ENCODE measurements around the gene ESPL1. TPM values are rescaled to one million over a fixed set of nuclear protein-coding genes. Genes with fewer than 3 reads are reported as not detected.

The ESPL1 gene
- total and polyA plus RNA-seq, 8 donors, result 0.09 to 0.81 (median 0.32) TPM

DNA sequence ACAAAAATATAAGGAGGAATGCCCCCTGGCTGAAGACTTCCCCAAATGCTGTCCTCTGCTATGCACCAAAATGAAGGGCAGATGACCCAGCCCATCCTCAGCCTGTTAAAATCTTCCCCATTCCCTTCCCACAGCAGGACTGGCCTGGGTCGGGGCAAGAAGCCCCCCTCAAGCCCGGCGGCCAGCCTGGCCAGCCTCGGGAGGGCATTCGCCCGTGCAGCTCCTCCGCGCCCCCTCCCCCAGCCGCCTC, 36.5 kb upstream of the ESPL1 start:
- Histone ChIP-seq H3K27ac (peak overlapping the region; percentile 62 to 78 (median 66)), H3K36me3 (no peaks in the 10 kb centered on the region), H3K4me3 (peak overlapping the region; percentile 29 to 62 (median 50)), H3K27me3 (no peaks in the 10 kb centered on the region), H3K4me1 (no peaks in the 10 kb centered on the region), H3K9me3 (no peaks in the 10 kb centered on the region)
- 0% methylated on average over 6 to 9 of the region's 9 CpGs for whole genome bisulfite sequencing, 2 donors
- TF ChIP-seq, protein P1, sequence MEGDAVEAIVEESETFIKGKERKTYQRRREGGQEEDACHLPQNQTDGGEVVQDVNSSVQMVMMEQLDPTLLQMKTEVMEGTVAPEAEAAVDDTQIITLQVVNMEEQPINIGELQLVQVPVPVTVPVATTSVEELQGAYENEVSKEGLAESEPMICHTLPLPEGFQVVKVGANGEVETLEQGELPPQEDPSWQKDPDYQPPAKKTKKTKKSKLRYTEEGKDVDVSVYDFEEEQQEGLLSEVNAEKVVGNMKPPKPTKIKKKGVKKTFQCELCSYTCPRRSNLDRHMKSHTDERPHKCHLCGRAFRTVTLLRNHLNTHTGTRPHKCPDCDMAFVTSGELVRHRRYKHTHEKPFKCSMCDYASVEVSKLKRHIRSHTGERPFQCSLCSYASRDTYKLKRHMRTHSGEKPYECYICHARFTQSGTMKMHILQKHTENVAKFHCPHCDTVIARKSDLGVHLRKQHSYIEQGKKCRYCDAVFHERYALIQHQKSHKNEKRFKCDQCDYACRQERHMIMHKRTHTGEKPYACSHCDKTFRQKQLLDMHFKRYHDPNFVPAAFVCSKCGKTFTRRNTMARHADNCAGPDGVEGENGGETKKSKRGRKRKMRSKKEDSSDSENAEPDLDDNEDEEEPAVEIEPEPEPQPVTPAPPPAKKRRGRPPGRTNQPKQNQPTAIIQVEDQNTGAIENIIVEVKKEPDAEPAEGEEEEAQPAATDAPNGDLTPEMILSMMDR (IDR thresholded peaks at IDR 0.05), result no peak
- DNase-seq, result no peak
- FAIRE-seq, result no peak
- intact Hi-C loops (cut with DNase I), result no loop called here
- ATAC-seq, result no peak

DNA sequence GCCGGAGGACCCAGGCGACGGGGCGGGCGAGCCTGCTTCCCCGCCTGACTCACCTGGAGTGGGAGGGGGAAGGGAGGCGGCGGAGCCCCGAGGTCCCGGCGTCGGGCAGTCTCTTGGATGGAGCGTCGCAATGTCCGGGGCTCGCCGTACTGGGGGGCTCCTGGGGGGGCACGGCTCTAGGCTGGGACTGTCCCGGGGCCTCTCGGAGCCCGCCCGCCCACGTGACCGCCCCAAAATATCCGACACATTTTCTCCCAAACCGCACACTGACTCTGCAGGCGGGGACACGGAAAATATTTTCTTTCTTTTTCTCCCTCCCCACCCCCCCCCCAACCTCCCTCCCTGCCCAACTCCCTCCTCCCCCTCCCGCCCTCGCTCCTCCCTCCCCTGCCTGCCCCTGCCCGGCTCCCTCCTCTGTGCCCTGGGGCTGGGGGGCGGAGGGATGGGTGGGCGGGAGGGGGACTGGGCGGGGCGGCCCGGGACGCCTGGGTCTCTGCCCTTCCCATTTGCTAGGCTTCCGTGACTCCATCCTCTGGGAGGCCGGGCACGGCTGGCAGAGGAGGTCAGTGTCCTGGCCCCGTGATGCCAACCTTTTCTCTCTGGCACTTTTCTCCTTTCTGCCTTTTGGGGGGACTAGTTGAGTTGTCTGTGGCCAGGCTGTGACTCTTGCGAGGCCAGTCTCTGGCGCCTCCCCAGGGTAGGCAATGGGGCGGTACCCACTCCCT, 36.0 kb upstream of the ESPL1 start, which contains the start of gene RARG:
TSS of gene RARG (minus strand) at position 289 of the 725 bp plus-strand sequence. CDS start 4,664 bp downstream, outside the sequence.
- peak within 1 kb of the TSS; percentile 62 to 78 (median 66) for H3K27ac ChIP-seq
- H3K36me3 ChIP-seq, result no peaks in the 10 kb centered on the region
- no peaks in the 10 kb centered on the region for H3K27me3 ChIP-seq
- 1% methylated on average over 32 to 42 of the region's 44 CpGs for WGBS, 2 donors
- peak within 1 kb of the TSS; percentile 29 to 62 (median 50) for H3K4me3 ChIP-seq
- intact Hi-C loops (cut with DNase I), result no loop called here
- DNase-seq, result peak in 5 of 6 donors; percentile 42 to 77 (median 69)
- TF ChIP-seq, protein P1 (IDR thresholded peaks at IDR 0.05), result no peak
- ATAC-seq, result peak; percentile 71 to 77 (median 75)
- FAIRE-seq, result no peak
- no peaks in the 10 kb centered on the region for H3K9me3 ChIP-seq
- no peaks in the 10 kb centered on the region for H3K4me1 ChIP-seq

DNA sequence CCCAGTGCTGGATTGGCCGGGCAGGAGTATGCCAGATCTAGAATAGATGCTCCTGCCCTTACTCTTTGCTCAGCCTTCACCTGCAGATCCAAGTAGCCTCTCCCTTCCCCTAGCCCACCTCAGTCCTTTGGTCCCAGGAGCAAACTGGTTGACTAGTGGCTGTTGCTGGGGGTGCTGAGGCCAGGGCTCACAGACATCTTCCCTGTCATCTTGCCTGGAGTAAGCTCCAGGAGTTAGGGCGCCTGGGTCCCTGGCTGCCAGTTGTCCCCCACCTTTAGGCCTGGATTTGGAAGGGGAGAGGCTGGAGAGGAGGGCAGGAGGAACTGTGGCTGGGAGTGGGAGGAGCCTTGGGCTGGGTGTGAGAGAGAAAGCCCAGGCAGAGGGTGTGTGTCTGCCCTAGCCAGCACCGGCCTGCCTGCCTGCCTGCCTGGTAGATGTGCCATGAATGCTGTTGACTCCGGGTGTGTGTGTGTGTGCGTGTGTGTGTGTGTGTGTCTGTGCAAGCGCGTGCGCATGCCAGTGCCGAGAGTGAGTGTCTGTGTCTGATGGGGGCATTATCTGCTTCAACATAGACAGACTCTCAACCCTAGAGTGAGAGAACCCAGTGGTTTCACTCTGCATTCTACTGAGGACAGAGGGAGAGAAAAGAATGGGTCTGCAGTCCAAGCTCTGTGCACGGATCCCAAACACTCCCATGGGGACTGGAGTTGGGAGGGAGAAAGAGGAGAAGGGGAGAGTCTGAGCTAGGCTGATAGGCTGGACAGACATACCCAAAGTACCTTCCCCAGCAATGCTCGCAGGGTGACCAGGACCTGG, 35.2 kb upstream of the ESPL1 start:
- intact Hi-C loops (cut with DNase I), result no loop called here
- FAIRE-seq, result no peak
- ATAC-seq, result peak; percentile 41 to 71 (median 67)

GRCh38 chr12:53233671-53234121, 34.4 kb upstream of the ESPL1 start:
- no peaks in the 10 kb centered on the region for H3K4me1 ChIP-seq
- no peak for ATAC-seq
- 45 to 46% methylated on average over 6 to 7 of the region's 7 CpGs for WGBS, 2 donors
- H3K27me3 ChIP-seq, result no peaks in the 10 kb centered on the region
- TF ChIP-seq, protein P1 (IDR thresholded peaks at IDR 0.05), result no peak
- H3K36me3 ChIP-seq, result no peaks in the 10 kb centered on the region
- no peak for DNase-seq
- intact Hi-C loops (cut with DNase I), result no loop called here
- H3K4me3 ChIP-seq, result no peak overlapping the region
- H3K27ac ChIP-seq, result peak overlapping the region in 1 of 4 donors; percentile 5
- no peak for FAIRE-seq
- H3K9me3 ChIP-seq, result no peaks in the 10 kb centered on the region

More for the DNA sequence above, 35.2 kb upstream of the ESPL1 start:
- peak in 1 of 6 donors; percentile 60 for DNase-seq
- Histone ChIP-seq H3K36me3 (no peaks in the 10 kb centered on the region), H3K27ac (peak overlapping the region; percentile 5 to 78 (median 64)), H3K4me1 (no peaks in the 10 kb centered on the region), H3K9me3 (no peaks in the 10 kb centered on the region), H3K27me3 (no peaks in the 10 kb centered on the region), H3K4me3 (peak overlapping the region in 3 of 4 donors; percentile 46 to 62 (median 54))
- 28 to 29% methylated on average over 11 of the region's 11 CpGs for WGBS, 2 donors
- TF ChIP-seq, protein P1 (IDR thresholded peaks at IDR 0.05), result no peak
